SK-N-SH treated with all-trans-retinoic acid at 6 μM for 48 hours (cell line): ENCODE data around the gene ADAM30.

Experiments
- ATAC-seq: fragments of 200-7000 bp; cut with Tn5 transposase; 3 replicates; pipeline ENCODE4 v1.9.1; 2020; ENCODE audit warnings: mild to moderate bottlenecking, moderate library complexity
- ARNTL ChIP-seq: fragments of 450-650 bp; formaldehyde crosslinking; IDR thresholded peaks from 2 replicates; pipeline ENCODE4 v1.5.0; 2020; ENCODE audit warnings: low read depth, mild to moderate bottlenecking, moderate library complexity, borderline replicate concordance
- CREB5 ChIP-seq: fragments of 250-450 bp; sonication (Bioruptor Pico); IDR thresholded peaks from 2 replicates; pipeline ENCODE4 v1.5.1; 2020; ENCODE audit warnings: low read depth, mild to moderate bottlenecking, moderate library complexity
- CSDC2 ChIP-seq: fragments of 250-450 bp; sonication (Bioruptor Pico); IDR thresholded peaks from 2 replicates; pipeline ENCODE4 v1.5.0; 2020; ENCODE audit warnings: mild to moderate bottlenecking, moderate library complexity
- GLIS3 ChIP-seq: fragments of 250-450 bp; sonication (Bioruptor Pico); IDR thresholded peaks from 2 replicates; pipeline ENCODE4 v1.5.0; 2020; ENCODE audit warnings: mild to moderate bottlenecking, moderate library complexity
- ISL1 ChIP-seq: fragments of 250-450 bp; sonication (Bioruptor Pico); IDR thresholded peaks from 2 replicates; pipeline ENCODE4 v2.1.2; 2022; ENCODE audit warnings: mild to moderate bottlenecking, moderate library complexity
- OSR1 ChIP-seq: fragments of 250-450 bp; sonication (Bioruptor Pico); IDR thresholded peaks from 2 replicates; pipeline ENCODE4 v1.8.0; 2022; ENCODE audit warnings: moderate library complexity, mild to moderate bottlenecking, inconsistent platforms
- PPARA ChIP-seq: fragments of 250-450 bp; sonication (Bioruptor Pico); IDR thresholded peaks from 2 replicates; pipeline ENCODE4 v1.5.0; 2020; ENCODE audit warnings: mild to moderate bottlenecking, borderline replicate concordance
- RARB ChIP-seq: fragments of 250-450 bp; sonication (Bioruptor Pico); IDR thresholded peaks from 2 replicates; pipeline ENCODE4 v1.8.0; 2021; ENCODE audit warnings: mild to moderate bottlenecking, moderate library complexity
- SNAI2 ChIP-seq: fragments of 250-450 bp; sonication (Bioruptor Pico); IDR thresholded peaks from 2 replicates; pipeline ENCODE4 v1.5.0; 2020; ENCODE audit warnings: mild to moderate bottlenecking, moderate library complexity
- TCF4 ChIP-seq: fragments of 250-450 bp; sonication (Bioruptor Pico); IDR thresholded peaks from 2 replicates; pipeline ENCODE4 v1.8.0; 2021; ENCODE audit warnings: mild to moderate bottlenecking, moderate library complexity, borderline replicate concordance
- TOX ChIP-seq: fragments of 250-450 bp; sonication (Bioruptor Pico); IDR thresholded peaks from 2 replicates; pipeline ENCODE4 v1.8.0; 2021; ENCODE audit warnings: mild to moderate bottlenecking, moderate library complexity, borderline replicate concordance
- TSHZ2 ChIP-seq: fragments of 250-450 bp; sonication (Bioruptor Pico); IDR thresholded peaks from 2 replicates; pipeline ENCODE4 v1.5.0; 2020; ENCODE audit warnings: mild to moderate bottlenecking, moderate library complexity
- ZC3H10 ChIP-seq: fragments of 250-450 bp; sonication (Bioruptor Pico); IDR thresholded peaks from 2 replicates; pipeline ENCODE4 v1.5.1; 2021; ENCODE audit warnings: mild to moderate bottlenecking, moderate library complexity
- ZFP3 ChIP-seq: fragments of 250-450 bp; sonication (Bioruptor Pico); IDR thresholded peaks from 2 replicates; pipeline ENCODE4 v1.5.0; 2020; ENCODE audit warnings: mild to moderate bottlenecking, moderate library complexity
- ZFP30 ChIP-seq: fragments of 450-650 bp; formaldehyde crosslinking; IDR thresholded peaks from 2 replicates; pipeline ENCODE4 v1.5.0; 2022; ENCODE audit warnings: mild to moderate bottlenecking, moderate library complexity
- ZNF565 ChIP-seq: fragments of 450-650 bp; formaldehyde crosslinking; conservative IDR thresholded peaks from 2 replicates; pipeline ENCODE4 v1.5.0; 2020; ENCODE audit warnings: low read depth, mild to moderate bottlenecking, moderate library complexity
- ZNF70 ChIP-seq: fragments of 450-650 bp; formaldehyde crosslinking; IDR thresholded peaks from 2 replicates; pipeline ENCODE4 v1.5.0; 2020; ENCODE audit warnings: mild to moderate bottlenecking, moderate library complexity
- TF ChIP-seq, protein P1 (sequence below): fragments of 250-450 bp; sonication (Bioruptor Pico); IDR thresholded peaks from 2 replicates; pipeline ENCODE4 v1.5.1; 2021; ENCODE audit warnings: mild to moderate bottlenecking, moderate library complexity
- TF ChIP-seq, protein P2 (sequence below): fragments of 250-450 bp; sonication (Bioruptor Pico); IDR thresholded peaks from 2 replicates; pipeline ENCODE4 v1.8.0; 2020; ENCODE audit warnings: mild to moderate bottlenecking, moderate library complexity, borderline replicate concordance

ADAM30 gene

DNA sequence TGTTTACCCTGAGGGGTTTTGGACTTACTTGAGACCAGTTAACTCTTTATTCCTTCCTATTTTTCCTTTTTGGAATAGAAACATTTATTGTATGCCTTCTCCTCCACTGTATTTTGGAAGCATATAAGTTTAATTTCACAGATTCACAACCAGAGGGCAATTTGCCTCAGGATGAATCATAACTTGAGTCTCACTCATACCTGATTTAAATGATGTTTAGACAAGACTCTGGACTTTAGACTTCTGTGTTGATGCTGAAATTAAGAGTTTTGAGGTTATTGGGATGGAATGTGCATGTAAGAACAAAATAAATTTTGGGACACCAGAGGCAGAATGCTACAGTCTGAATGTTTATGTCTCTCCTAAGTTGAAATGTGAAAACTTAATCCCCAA, 7.1 kb upstream of the ADAM30 start:
- ATAC-seq: no peak
- no peak for TF ChIP-seq TOX (CRISPR knock-in tag)
- TF ChIP-seq ZNF565 (CRISPR knock-in tag): no peak
- no peak for TF ChIP-seq TCF4 (CRISPR knock-in tag)
- TF ChIP-seq ZNF70 (CRISPR knock-in tag): no peak
- TF ChIP-seq ZC3H10 (CRISPR knock-in tag): no peak
- no peak for TF ChIP-seq ARNTL (CRISPR knock-in tag)
- TF ChIP-seq ZFP30 (CRISPR knock-in tag): no peak
- TF ChIP-seq CSDC2 (CRISPR knock-in tag): no peak
- no peak for TF ChIP-seq CREB5
- no peak for TF ChIP-seq RARB
- no peak for TF ChIP-seq ZFP3 (CRISPR knock-in tag)
- no peak for TF ChIP-seq SNAI2 (CRISPR knock-in tag)
- no peak for TF ChIP-seq GLIS3 (CRISPR knock-in tag)
- no peak for TF ChIP-seq ISL1
- TF ChIP-seq, protein P1, sequence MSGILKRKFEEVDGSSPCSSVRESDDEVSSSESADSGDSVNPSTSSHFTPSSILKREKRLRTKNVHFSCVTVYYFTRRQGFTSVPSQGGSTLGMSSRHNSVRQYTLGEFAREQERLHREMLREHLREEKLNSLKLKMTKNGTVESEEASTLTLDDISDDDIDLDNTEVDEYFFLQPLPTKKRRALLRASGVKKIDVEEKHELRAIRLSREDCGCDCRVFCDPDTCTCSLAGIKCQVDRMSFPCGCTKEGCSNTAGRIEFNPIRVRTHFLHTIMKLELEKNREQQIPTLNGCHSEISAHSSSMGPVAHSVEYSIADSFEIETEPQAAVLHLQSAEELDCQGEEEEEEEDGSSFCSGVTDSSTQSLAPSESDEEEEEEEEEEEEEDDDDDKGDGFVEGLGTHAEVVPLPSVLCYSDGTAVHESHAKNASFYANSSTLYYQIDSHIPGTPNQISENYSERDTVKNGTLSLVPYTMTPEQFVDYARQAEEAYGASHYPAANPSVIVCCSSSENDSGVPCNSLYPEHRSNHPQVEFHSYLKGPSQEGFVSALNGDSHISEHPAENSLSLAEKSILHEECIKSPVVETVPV (CRISPR knock-in tag): no peak
- TF ChIP-seq PPARA (CRISPR knock-in tag): no peak
- TF ChIP-seq TSHZ2 (CRISPR knock-in tag): no peak
- TF ChIP-seq, protein P2, sequence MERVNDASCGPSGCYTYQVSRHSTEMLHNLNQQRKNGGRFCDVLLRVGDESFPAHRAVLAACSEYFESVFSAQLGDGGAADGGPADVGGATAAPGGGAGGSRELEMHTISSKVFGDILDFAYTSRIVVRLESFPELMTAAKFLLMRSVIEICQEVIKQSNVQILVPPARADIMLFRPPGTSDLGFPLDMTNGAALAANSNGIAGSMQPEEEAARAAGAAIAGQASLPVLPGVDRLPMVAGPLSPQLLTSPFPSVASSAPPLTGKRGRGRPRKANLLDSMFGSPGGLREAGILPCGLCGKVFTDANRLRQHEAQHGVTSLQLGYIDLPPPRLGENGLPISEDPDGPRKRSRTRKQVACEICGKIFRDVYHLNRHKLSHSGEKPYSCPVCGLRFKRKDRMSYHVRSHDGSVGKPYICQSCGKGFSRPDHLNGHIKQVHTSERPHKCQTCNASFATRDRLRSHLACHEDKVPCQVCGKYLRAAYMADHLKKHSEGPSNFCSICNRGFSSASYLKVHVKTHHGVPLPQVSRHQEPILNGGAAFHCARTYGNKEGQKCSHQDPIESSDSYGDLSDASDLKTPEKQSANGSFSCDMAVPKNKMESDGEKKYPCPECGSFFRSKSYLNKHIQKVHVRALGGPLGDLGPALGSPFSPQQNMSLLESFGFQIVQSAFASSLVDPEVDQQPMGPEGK (CRISPR knock-in tag): no peak

DNA sequence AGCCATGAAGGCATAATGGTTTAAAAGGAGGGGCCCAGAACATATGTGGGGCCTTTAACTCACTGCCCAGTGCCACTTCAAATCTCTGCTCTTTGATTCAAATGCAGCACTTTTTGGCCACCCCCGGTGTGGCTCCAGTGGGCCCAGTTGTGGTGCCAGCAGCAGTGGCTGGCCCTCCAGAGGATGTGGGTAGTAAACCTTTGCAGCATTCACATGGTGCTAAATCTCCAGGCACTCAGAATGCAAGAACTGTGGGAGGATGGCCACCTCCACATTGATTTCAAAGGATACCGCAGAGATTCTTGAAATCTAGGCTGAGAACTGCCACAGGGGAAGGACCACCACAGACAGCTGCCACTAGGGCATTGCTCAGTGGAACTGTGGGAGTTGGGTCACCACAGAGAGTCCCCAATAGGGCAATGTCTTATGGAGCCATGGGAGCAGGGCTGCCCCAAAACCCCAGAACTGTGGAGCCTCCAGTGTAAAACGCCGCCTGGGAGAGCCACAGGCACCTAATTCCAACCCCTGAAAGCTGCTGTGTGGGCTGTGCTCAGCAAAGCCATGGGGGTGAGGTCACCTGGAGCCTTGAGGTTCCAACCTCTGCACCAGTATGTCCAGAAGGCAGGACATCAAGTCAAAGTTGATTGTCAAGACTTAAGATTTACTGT, 6.6 kb upstream of the ADAM30 start:
- no peak for TF ChIP-seq ZNF70 (CRISPR knock-in tag)
- no peak for TF ChIP-seq ZC3H10 (CRISPR knock-in tag)
- no peak for TF ChIP-seq GLIS3 (CRISPR knock-in tag)
- no peak for TF ChIP-seq TOX (CRISPR knock-in tag)
- TF ChIP-seq TSHZ2 (CRISPR knock-in tag): no peak
- TF ChIP-seq ZFP3 (CRISPR knock-in tag): no peak
- no peak for TF ChIP-seq OSR1 (CRISPR knock-in tag)
- TF ChIP-seq, protein P2 (CRISPR knock-in tag): no peak
- no peak for TF ChIP-seq ZFP30 (CRISPR knock-in tag)
- no peak for TF ChIP-seq ISL1
- no peak for TF ChIP-seq SNAI2 (CRISPR knock-in tag)
- TF ChIP-seq TCF4 (CRISPR knock-in tag): no peak
- TF ChIP-seq, protein P1 (CRISPR knock-in tag): no peak
- TF ChIP-seq, all 23 proteins: peak for 0
- ATAC-seq: no peak
